MM.1S (cell line): ENCODE results near the gene VPS72.
"Not testable (repeated sequence)": the region's sequence is repeated elsewhere in the genome, so short reads cannot be mapped to it uniquely, and the experiment has no call there.

Experiments
- DNase-seq: peaks from one replicate; pipeline ENCODE4 v3.0.0-alpha.2; 2015
- H2AFZ ChIP-seq: fragments of 300-600 bp; sonication (generic); 2 replicates; pipeline ENCODE4 v1.6.0; 2016; ENCODE audit warnings: antibody characterized with exemption, low read length
- H3F3A ChIP-seq: fragments of 300-600 bp; sonication (generic); 2 replicates; pipeline ENCODE4 v1.6.1; 2016; ENCODE audit warnings: mild to moderate bottlenecking, antibody characterized with exemption, low read length, moderate library complexity, mixed read lengths; ENCODE audit not compliant: insufficient read depth
- H3K27ac ChIP-seq: fragments of 300-600 bp; sonication (generic); 2 replicates; pipeline ENCODE4 v1.5.1; 2016; ENCODE audit warnings: mild to moderate bottlenecking, low read length
- H3K27me3 ChIP-seq: fragments of 300-600 bp; sonication (generic); replicated peaks from 2 replicates; pipeline ENCODE4 v1.6.0; 2016; ENCODE audit warnings: low read length; ENCODE audit not compliant: insufficient read depth
- H3K36me3 ChIP-seq: fragments of 300-600 bp; sonication (generic); replicated peaks from 2 replicates; pipeline ENCODE4 v1.6.1; 2016; ENCODE audit warnings: mild to moderate bottlenecking, low read length, mixed read lengths; ENCODE audit not compliant: insufficient read depth
- H3K4me1 ChIP-seq: fragments of 300-600 bp; sonication (generic); 2 replicates; pipeline ENCODE4 v1.6.1; 2016; ENCODE audit warnings: low read length, mixed read lengths
- H3K4me2 ChIP-seq: fragments of 300-600 bp; sonication (generic); 2 replicates; pipeline ENCODE4 v1.6.0; 2016; ENCODE audit warnings: low read depth, low read length
- H3K4me3 ChIP-seq: fragments of 300-600 bp; sonication (generic); 2 replicates; pipeline ENCODE4 v1.5.1; 2016; ENCODE audit warnings: low read length, mixed read lengths
- H3K79me2 ChIP-seq: fragments of 300-600 bp; sonication (generic); 2 replicates; pipeline ENCODE4 v1.6.1; 2016; ENCODE audit warnings: mixed run types, low read length, mixed read lengths
- H3K9ac ChIP-seq: fragments of 300-600 bp; sonication (generic); 2 replicates; pipeline ENCODE4 v1.6.1; 2016; ENCODE audit warnings: low read length, mixed read lengths
- H3K9me2 ChIP-seq: fragments of 300-600 bp; sonication (generic); replicated peaks from 2 replicates; pipeline ENCODE4 v1.6.1; 2016; ENCODE audit warnings: mild to moderate bottlenecking, low read length, mixed read lengths; ENCODE audit not compliant: insufficient read depth
- H3K9me3 ChIP-seq: fragments of 300-600 bp; sonication (generic); replicated peaks from 2 replicates; pipeline ENCODE4 v1.6.1; 2016; ENCODE audit warnings: mild to moderate bottlenecking, low read length, mixed read lengths; ENCODE audit not compliant: insufficient read depth
- H4K20me1 ChIP-seq: fragments of 300-600 bp; sonication (generic); 2 replicates; pipeline ENCODE4 v1.6.1; 2016; ENCODE audit warnings: mild to moderate bottlenecking, low read length, moderate library complexity, mixed read lengths; ENCODE audit not compliant: insufficient read depth
- CTCF ChIP-seq: fragments of 300-600 bp; sonication (generic); IDR thresholded peaks from 2 replicates; pipeline ENCODE4 v1.5.1; 2016; ENCODE audit warnings: antibody characterized with exemption, low read length, mixed read lengths
- EZH2 ChIP-seq: fragments of 300-600 bp; sonication (generic); optimal IDR thresholded peaks from 2 replicates; pipeline ENCODE3; 2017; ENCODE audit warnings: low read depth, mild to moderate bottlenecking, antibody characterized with exemption, low read length, mixed read lengths
- EZH2phosphoT487 ChIP-seq: fragments of 300-600 bp; sonication (generic); IDR thresholded peaks from 2 replicates; pipeline ENCODE4 v1.6.1; 2018; ENCODE audit warnings: antibody characterized with exemption, low read length

Gene VPS72

GRCh38 chr1:151193304-151193703, 3.3 kb upstream of the VPS72 start:
- H3K27ac ChIP-seq, result no peak overlapping the region
- H3K4me2 ChIP-seq, result no peak overlapping the region
- no peak overlapping the region for H3K4me3 ChIP-seq
- H3K9me2 ChIP-seq, result no peaks in the 10 kb centered on the region
- peaks cover 9% of the 10 kb centered on the region for H3K4me1 ChIP-seq
- TF ChIP-seq EZH2phosphoT487, result no peak
- no peak for TF ChIP-seq EZH2
- no peak for TF ChIP-seq CTCF
- peaks cover 15% of the 10 kb centered on the region for H3F3A ChIP-seq
- peaks cover 28% of the 10 kb centered on the region for H3K27me3 ChIP-seq
- DNase-seq, result no peak
- H4K20me1 ChIP-seq, result no peaks in the 10 kb centered on the region
- H3K79me2 ChIP-seq, result peaks cover 18% of the 10 kb centered on the region
- no peak overlapping the region for H2AFZ ChIP-seq
- H3K9me3 ChIP-seq, result no peaks in the 10 kb centered on the region
- H3K9ac ChIP-seq, result no peak overlapping the region
- H3K36me3 ChIP-seq, result no peaks in the 10 kb centered on the region

DNA sequence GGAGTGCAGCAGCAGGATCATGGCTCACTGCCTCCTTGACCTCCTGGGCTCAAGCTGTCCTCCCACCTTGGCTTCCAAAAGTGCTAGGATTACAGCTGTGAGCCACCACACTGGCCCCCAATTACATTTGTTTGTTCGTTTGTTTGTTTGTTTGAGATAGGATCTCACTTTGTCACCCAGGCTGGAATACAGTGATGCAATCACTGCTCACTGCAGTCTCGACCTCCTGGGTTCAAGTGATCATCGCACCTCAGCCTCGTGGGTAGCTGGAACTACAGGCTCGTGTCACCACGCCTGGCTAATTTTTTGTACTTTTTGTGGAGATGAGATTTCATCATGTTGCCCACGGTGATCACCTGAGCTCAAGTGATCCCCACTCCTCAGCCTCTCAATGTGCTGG, 2.0 kb upstream of the VPS72 start:
- H3K9me3 ChIP-seq, result no peaks in the 10 kb centered on the region
- H3K27ac ChIP-seq, result no peak overlapping the region
- TF ChIP-seq CTCF (no peak), EZH2phosphoT487 (no peak)
- H3K36me3 ChIP-seq, result no peaks in the 10 kb centered on the region
- H4K20me1 ChIP-seq, result no peaks in the 10 kb centered on the region
- H3K4me3 ChIP-seq, result no peak overlapping the region
- no peak overlapping the region for H2AFZ ChIP-seq
- H3K27me3 ChIP-seq, result peaks cover 28% of the 10 kb centered on the region
- peaks cover 21% of the 10 kb centered on the region for H3K79me2 ChIP-seq
- H3F3A ChIP-seq, result 0 out of 2 replicates have a peak, but pooled peaks cover 8% of the 10 kb centered on the region
- H3K9ac ChIP-seq, result no peak overlapping the region
- H3K4me1 ChIP-seq, result 0 out of 2 replicates have a peak, but pooled peaks cover 4% of the 10 kb centered on the region
- DNase-seq, result no peak
- H3K9me2 ChIP-seq, result no peaks in the 10 kb centered on the region
- H3K4me2 ChIP-seq, result no peak overlapping the region

DNA sequence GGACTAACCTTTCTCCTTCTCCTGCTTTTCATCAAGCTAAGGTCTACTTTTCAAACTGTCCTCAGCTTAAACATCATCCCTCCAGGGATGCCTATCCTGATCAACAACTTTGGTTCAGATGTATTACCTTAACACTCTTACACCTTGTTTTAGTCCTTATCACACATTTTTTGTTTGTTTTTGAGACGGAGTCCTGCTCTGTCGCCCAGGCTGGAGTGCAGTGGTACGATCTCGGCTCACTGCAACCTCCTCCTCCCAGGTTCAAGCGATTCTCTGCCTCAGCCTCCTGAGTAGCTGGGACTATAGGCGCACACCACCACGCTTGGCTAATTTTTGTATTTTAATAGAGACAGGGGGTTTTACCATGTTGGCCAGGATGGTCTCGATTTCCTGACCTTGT, 1.3 kb downstream of the VPS72 start:
- not testable (repeated sequence) for H3K9me3 ChIP-seq, H3K36me3 ChIP-seq, H3F3A ChIP-seq, H3K4me1 ChIP-seq, DNase-seq, H3K9ac ChIP-seq, H4K20me1 ChIP-seq, H3K27ac ChIP-seq, H3K9me2 ChIP-seq, H2AFZ ChIP-seq
- Histone ChIP-seq H3K27me3 (peaks cover 18% of the 10 kb centered on the region), H3K4me2 (peak overlapping the region; percentile 92; the same call in 1 of the 2 replicates), H3K79me2 (peaks cover 27% of the 10 kb centered on the region), H3K4me3 (peak overlapping the region; percentile 77; the same call in 1 of the 2 replicates)

DNA sequence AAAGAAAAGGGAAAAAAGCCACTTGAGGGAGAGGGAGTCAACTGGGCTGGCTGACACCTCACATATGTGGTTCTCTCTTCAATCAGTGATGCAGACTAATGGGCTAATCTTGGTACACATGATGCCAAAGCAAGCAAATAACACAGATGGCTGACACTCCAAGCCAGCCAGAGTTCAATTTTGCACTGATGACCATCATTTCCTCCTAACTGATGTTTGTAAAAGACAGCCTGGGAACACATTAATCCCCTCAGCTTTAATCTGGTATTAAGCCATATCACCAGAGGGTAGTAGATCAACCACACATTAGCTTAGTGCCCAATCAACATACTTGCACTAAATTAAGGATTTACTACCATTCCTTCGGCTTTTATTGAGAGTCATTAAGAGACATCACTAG, 2.8 kb downstream of the VPS72 start:
- no peak overlapping the region for H3K27ac ChIP-seq
- H3K9me3 ChIP-seq, result no peaks in the 10 kb centered on the region
- no peak overlapping the region for H3K9ac ChIP-seq
- no peaks in the 10 kb centered on the region for H4K20me1 ChIP-seq
- 0 out of 2 replicates have a peak, but pooled peaks cover 3% of the 10 kb centered on the region for H3K27me3 ChIP-seq
- TF ChIP-seq EZH2 (no peak), CTCF (no peak)
- H3K36me3 ChIP-seq, result peaks cover 6% of the 10 kb centered on the region; the same call in 1 of the 2 replicates
- no peak overlapping the region for H3K4me3 ChIP-seq
- no peak for DNase-seq
- H3K79me2 ChIP-seq, result peaks cover 27% of the 10 kb centered on the region
- H3K9me2 ChIP-seq, result no peaks in the 10 kb centered on the region
- no peak overlapping the region for H2AFZ ChIP-seq
- H3K4me1 ChIP-seq, result 0 out of 2 replicates have a peak, but pooled peaks cover 4% of the 10 kb centered on the region
- 0 out of 2 replicates have a peak, but pooled peaks cover 8% of the 10 kb centered on the region for H3F3A ChIP-seq
- H3K4me2 ChIP-seq, result no peak overlapping the region
